ENCODE data around the gene ECT2.
"Not testable (repeated sequence)": the region's sequence is repeated elsewhere in the genome, so short reads cannot be mapped to it uniquely, and the experiment has no call there.

ECT2 gene

DNA sequence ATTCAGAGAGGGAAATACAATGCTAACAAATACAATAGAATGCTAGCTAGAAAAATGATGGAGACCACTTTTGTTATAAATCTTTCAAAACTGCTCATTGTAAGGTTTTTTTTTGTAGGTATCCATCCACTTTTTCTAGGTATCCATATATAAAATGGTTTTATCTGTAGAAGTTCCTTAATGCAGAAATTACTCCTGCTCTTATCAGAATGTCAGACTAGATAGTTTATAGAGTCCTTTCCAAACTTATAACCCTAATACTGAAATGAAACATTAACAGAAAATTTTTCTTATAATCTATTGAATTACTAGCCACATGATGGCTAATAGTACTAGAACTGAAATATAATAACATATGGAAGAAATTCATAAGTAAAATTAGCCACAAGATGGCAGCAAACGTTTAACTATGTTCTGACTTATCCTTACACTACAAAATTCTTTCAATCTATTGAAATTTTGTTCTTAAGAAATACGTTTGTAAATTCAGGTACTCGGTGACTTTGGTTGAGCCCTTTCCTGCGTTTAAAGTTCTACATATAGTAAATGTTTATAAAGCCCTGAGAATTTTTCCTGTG, 58.5 kb downstream of the ECT2 start:
- H3K4me3 ChIP-seq (ENCODE audit: low read length): no peak overlapping the region
- no peaks in the 10 kb centered on the region for H3K4me1 ChIP-seq (ENCODE audit: control insufficient read depth, insufficient read depth, low read length)
- no peak overlapping the region for H3K27ac ChIP-seq (ENCODE audit: low read length)
- no peak for DNase-seq (ENCODE audit: low read depth, low spot score)
- no peaks in the 10 kb centered on the region for H3K9me3 ChIP-seq (ENCODE audit: control insufficient read depth, insufficient read depth, low read length)
- H3K36me3 ChIP-seq (ENCODE audit: control insufficient read depth, insufficient read depth, low read length): peaks cover 6% of the 10 kb centered on the region; the same call in 1 of the 2 replicates
- no CpG with 5 or more reads among the region's 4 CpGs for WGBS (ENCODE audit: insufficient coverage, insufficient read length)
- H3K27me3 ChIP-seq (ENCODE audit: control insufficient read depth, insufficient read depth, low read length): no peaks in the 10 kb centered on the region

DNA sequence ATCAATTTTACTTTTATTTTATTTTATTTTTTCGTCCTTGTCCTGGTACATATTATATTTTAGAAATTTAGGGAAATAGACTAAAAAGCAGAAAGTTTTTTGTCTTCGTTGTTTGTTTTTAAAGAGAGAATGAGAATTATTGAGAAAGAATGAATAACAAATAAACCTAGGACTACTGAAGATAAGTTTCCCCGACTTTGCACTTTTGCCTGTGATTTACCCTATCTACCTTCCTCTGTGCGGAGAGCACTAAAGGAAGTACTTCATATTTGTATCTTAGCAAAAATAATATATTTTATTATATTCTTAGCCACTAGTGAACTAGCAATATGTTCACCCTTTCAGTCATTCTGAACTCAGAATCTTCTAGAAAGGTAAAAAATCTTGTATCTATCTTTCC, 60.6 kb downstream of the ECT2 start:
- WGBS (ENCODE audit: insufficient coverage, insufficient read length): 100% methylated on average over 1 of the region's 4 CpGs

DNA sequence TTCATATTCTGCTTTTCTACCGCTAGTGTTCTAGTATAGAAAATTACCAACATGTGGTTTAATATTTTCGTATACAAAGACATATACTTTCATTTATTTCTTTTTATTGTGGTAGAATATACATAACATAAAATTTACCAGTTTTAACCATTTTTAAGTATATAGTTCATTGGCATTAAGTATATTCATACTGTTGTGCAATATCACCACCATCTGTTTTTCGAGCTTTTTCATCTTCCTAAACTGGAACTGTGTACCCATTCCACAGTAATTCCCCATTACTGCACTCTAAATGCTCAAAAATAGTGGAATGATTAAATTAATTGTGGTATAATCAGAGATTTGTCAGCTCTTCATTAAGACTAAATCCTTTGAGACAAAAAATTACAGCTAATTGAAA, 62.9 kb downstream of the ECT2 start:
- H3K36me3 ChIP-seq (ENCODE audit: control insufficient read depth, insufficient read depth, low read length): peaks cover 2% of the 10 kb centered on the region; the same call in 1 of the 2 replicates
- DNase-seq (ENCODE audit: low read depth, low spot score): no peak
- no CpG with 5 or more reads among the region's 3 CpGs for WGBS (ENCODE audit: insufficient coverage, insufficient read length)

More for the DNA sequence above, 60.6 kb downstream of the ECT2 start:
- Histone ChIP-seq H3K27me3 (ENCODE audit: control insufficient read depth, insufficient read depth, low read length) (no peaks in the 10 kb centered on the region), H3K4me3 (ENCODE audit: low read length) (no peak overlapping the region), H3K27ac (ENCODE audit: low read length) (no peak overlapping the region), H3K9me3 (ENCODE audit: control insufficient read depth, insufficient read depth, low read length) (no peaks in the 10 kb centered on the region), H3K36me3 (ENCODE audit: control insufficient read depth, insufficient read depth, low read length) (peaks cover 6% of the 10 kb centered on the region; the same call in 1 of the 2 replicates), H3K4me1 (ENCODE audit: control insufficient read depth, insufficient read depth, low read length) (no peaks in the 10 kb centered on the region)
- DNase-seq (ENCODE audit: low read depth, low spot score): no peak

DNA sequence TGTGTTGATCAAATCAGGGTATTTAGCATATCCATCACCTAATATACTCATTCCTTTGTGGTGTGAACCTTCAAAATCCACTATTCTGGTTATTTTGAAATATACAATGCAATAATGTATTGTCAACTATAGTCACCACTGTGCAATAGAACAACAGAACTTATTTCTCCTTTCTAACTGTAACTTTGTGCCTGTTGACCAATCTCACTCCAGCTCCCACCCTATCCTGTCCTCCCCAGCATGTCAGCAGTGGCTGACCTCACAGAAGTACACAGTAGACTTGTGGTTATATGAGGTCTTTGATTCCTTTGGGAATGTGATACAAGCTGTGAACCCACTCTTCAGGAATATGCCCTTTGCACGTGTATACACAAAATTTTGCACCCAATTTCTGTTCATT, 64.2 kb downstream of the ECT2 start:
- no peaks in the 10 kb centered on the region for H3K9me3 ChIP-seq (ENCODE audit: control insufficient read depth, insufficient read depth, low read length)
- no peak overlapping the region for H3K4me3 ChIP-seq (ENCODE audit: low read length)
- peaks cover 2% of the 10 kb centered on the region; the same call in 1 of the 2 replicates for H3K36me3 ChIP-seq (ENCODE audit: control insufficient read depth, insufficient read depth, low read length)
- H3K4me1 ChIP-seq (ENCODE audit: control insufficient read depth, insufficient read depth, low read length): no peaks in the 10 kb centered on the region
- no CpG with 5 or more reads among the region's 1 CpG for WGBS (ENCODE audit: insufficient coverage, insufficient read length)
- no peaks in the 10 kb centered on the region for H3K27me3 ChIP-seq (ENCODE audit: control insufficient read depth, insufficient read depth, low read length)
- no peak overlapping the region for H3K27ac ChIP-seq (ENCODE audit: low read length)
- no peak for DNase-seq (ENCODE audit: low read depth, low spot score)

More for the DNA sequence above, 62.9 kb downstream of the ECT2 start:
- H3K4me1 ChIP-seq (ENCODE audit: control insufficient read depth, insufficient read depth, low read length): no peaks in the 10 kb centered on the region
- H3K27me3 ChIP-seq (ENCODE audit: control insufficient read depth, insufficient read depth, low read length): no peaks in the 10 kb centered on the region
- no peaks in the 10 kb centered on the region for H3K9me3 ChIP-seq (ENCODE audit: control insufficient read depth, insufficient read depth, low read length)
- no peak overlapping the region for H3K4me3 ChIP-seq (ENCODE audit: low read length)
- no peak overlapping the region for H3K27ac ChIP-seq (ENCODE audit: low read length)

DNA sequence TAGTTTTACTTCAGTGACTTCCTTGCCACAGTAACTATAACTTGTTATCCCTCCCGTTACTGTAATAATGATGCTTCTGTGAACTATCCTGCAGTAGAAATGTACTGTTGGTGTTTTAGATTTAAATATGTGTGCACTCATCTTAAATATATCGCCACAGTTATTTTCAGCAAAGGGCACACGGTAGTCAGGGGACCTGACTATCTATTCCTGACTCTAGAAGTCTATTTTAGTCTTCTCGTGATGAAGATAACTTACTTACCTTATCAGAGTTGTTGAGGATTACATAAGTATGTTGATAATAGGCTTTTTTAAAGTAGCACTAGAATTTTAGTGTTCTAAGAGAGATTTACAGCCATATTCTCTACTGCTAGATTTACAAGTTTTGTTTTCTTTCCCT, 65.3 kb downstream of the ECT2 start:
- WGBS (ENCODE audit: insufficient coverage, insufficient read length): no CpG with 5 or more reads among the region's 4 CpGs
- Histone ChIP-seq H3K36me3 (ENCODE audit: control insufficient read depth, insufficient read depth, low read length) (peaks cover 2% of the 10 kb centered on the region; the same call in 1 of the 2 replicates), H3K4me3 (ENCODE audit: low read length) (no peak overlapping the region), H3K27ac (ENCODE audit: low read length) (no peak overlapping the region), H3K27me3 (ENCODE audit: control insufficient read depth, insufficient read depth, low read length) (no peaks in the 10 kb centered on the region), H3K4me1 (ENCODE audit: control insufficient read depth, insufficient read depth, low read length) (no peaks in the 10 kb centered on the region), H3K9me3 (ENCODE audit: control insufficient read depth, insufficient read depth, low read length) (no peaks in the 10 kb centered on the region)
- no peak for DNase-seq (ENCODE audit: low read depth, low spot score)

DNA sequence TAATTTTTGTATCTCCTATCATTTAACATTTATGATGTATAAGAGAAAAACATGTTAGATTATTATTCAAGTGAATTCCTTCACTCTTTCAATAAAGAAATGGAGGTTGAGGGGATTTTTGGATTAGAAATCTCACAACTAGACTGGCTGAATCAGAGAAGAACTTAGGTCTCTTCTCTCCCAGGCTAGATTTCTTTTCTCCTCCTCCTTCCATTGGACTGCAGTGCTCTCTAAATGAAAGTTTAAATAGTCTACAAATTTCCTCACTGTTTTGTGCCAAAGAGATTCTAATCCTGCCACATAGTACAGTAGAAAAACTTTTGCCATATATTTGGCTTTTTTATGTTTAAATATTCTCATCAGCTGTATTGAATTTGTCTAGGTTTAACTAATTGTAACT, 65.8 kb downstream of the ECT2 start:
- H3K27ac ChIP-seq (ENCODE audit: low read length): no peak overlapping the region
- no peak for DNase-seq (ENCODE audit: low read depth, low spot score)
- no peak overlapping the region for H3K4me3 ChIP-seq (ENCODE audit: low read length)
- H3K4me1 ChIP-seq (ENCODE audit: control insufficient read depth, insufficient read depth, low read length): no peaks in the 10 kb centered on the region
- peaks cover 2% of the 10 kb centered on the region; the same call in 1 of the 2 replicates for H3K36me3 ChIP-seq (ENCODE audit: control insufficient read depth, insufficient read depth, low read length)
- H3K27me3 ChIP-seq (ENCODE audit: control insufficient read depth, insufficient read depth, low read length): no peaks in the 10 kb centered on the region
- no peaks in the 10 kb centered on the region for H3K9me3 ChIP-seq (ENCODE audit: control insufficient read depth, insufficient read depth, low read length)

DNA sequence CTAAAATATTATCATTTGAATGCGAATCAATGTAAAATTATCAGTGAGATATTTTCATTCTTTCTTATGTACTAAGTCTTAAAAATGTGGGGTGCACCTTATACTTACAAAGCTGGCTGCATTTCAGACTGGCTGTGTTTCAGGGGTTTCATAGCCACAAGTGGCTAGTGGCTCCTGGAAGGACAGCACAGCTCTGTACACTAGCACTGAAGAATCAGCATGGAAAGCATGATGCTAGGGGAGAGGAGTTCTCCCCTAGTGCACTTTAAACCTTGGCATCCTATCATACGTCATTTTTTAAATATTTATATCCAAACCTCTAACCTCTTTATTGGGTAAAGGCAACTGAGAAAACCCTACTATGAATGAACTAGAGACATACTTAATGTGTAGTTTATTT, 66.4 kb downstream of the ECT2 start:
- DNase-seq (ENCODE audit: low read depth, low spot score): no peak
- no peak overlapping the region for H3K4me3 ChIP-seq (ENCODE audit: low read length)
- H3K27ac ChIP-seq (ENCODE audit: low read length): no peak overlapping the region
- whole genome bisulfite sequencing (ENCODE audit: insufficient coverage, insufficient read length): no CpG with 5 or more reads among the region's 2 CpGs
- H3K4me1 ChIP-seq (ENCODE audit: control insufficient read depth, insufficient read depth, low read length): no peaks in the 10 kb centered on the region
- no peaks in the 10 kb centered on the region for H3K9me3 ChIP-seq (ENCODE audit: control insufficient read depth, insufficient read depth, low read length)
- peaks cover 2% of the 10 kb centered on the region; the same call in 1 of the 2 replicates for H3K36me3 ChIP-seq (ENCODE audit: control insufficient read depth, insufficient read depth, low read length)
- H3K27me3 ChIP-seq (ENCODE audit: control insufficient read depth, insufficient read depth, low read length): no peaks in the 10 kb centered on the region

DNA sequence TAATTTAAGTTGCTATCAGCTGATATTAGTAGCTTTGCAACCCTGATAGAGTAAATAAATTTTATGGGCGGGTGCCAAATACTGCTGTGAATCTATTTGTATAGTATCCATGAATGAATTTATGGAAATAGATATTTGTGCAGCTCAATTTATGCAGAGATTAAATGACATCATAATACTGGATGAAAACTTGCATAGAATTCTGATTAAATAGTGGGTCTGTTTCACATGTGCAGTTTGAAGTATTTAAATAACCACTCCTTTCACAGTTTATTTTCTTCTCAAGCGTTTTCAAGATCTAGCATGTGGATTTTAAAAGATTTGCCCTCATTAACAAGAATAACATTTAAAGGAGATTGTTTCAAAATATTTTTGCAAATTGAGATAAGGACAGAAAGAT, 70.0 kb downstream of the ECT2 start:
- WGBS (ENCODE audit: insufficient coverage, insufficient read length): no CpG with 5 or more reads among the region's 2 CpGs
- H3K4me1 ChIP-seq (ENCODE audit: control insufficient read depth, insufficient read depth, low read length): no peaks in the 10 kb centered on the region
- no peaks in the 10 kb centered on the region for H3K27me3 ChIP-seq (ENCODE audit: control insufficient read depth, insufficient read depth, low read length)
- H3K9me3 ChIP-seq (ENCODE audit: control insufficient read depth, insufficient read depth, low read length): no peaks in the 10 kb centered on the region
- no peak for DNase-seq (ENCODE audit: low read depth, low spot score)
- no peak overlapping the region for H3K4me3 ChIP-seq (ENCODE audit: low read length)
- H3K36me3 ChIP-seq (ENCODE audit: control insufficient read depth, insufficient read depth, low read length): peaks cover 2% of the 10 kb centered on the region; the same call in 1 of the 2 replicates
- H3K27ac ChIP-seq (ENCODE audit: low read length): no peak overlapping the region

DNA sequence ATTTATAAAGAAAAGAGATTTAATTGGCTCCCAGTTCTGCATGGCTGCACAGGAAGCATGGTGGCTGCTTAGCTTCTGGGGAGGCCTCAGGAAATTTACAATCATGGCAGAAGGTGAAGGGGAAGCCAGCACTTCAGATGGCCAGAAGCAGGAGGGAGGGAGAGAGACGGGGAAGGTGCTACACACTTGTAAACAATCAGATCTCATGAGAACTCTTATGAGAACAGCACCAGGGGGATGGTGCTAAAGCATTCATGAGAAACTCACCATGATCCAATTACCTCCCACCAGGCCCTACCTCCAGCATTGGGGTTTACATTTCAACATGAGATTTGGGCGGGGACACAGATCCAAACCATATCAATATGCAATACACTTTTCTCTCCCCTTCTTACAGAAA, 73.7 kb downstream of the ECT2 start:
- no peaks in the 10 kb centered on the region for H3K27me3 ChIP-seq (ENCODE audit: control insufficient read depth, insufficient read depth, low read length)
- no peaks in the 10 kb centered on the region; the same call in 1 of the 2 replicates for H3K9me3 ChIP-seq (ENCODE audit: control insufficient read depth, insufficient read depth, low read length)
- no CpG with 5 or more reads among the region's 2 CpGs for WGBS (ENCODE audit: insufficient coverage, insufficient read length)
- H3K36me3 ChIP-seq (ENCODE audit: control insufficient read depth, insufficient read depth, low read length): no peaks in the 10 kb centered on the region
- H3K4me3 ChIP-seq (ENCODE audit: low read length): no peak overlapping the region
- H3K27ac ChIP-seq (ENCODE audit: low read length): no peak overlapping the region
- no peaks in the 10 kb centered on the region for H3K4me1 ChIP-seq (ENCODE audit: control insufficient read depth, insufficient read depth, low read length)
- no peak for DNase-seq (ENCODE audit: low read depth, low spot score)

DNA sequence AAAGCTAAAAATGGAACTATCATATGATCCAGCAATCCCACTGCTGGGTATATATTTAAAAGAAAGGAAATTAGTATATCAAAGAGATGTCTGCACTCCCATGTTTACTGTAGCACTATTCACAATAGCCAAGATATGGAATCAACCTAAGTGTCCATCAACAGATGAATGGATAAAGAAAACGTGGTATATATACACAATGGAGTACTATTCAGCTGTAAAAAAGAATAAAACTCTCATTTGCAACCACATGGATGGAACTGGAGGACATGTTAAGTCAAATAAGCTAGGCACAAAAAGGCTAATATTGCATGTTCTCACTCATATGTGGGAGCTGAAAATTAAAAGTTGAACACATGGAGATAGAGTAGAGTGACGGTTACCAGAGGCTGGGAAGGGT, 76.7 kb downstream of the ECT2 start:
- not testable (repeated sequence) for H3K9me3 ChIP-seq (ENCODE audit: control insufficient read depth, insufficient read depth, low read length); H3K4me3 ChIP-seq (ENCODE audit: low read length); H3K36me3 ChIP-seq (ENCODE audit: control insufficient read depth, insufficient read depth, low read length); H3K27ac ChIP-seq (ENCODE audit: low read length); DNase-seq (ENCODE audit: low read depth, low spot score); H3K27me3 ChIP-seq (ENCODE audit: control insufficient read depth, insufficient read depth, low read length); H3K4me1 ChIP-seq (ENCODE audit: control insufficient read depth, insufficient read depth, low read length)
- no CpG with 5 or more reads among the region's 2 CpGs for WGBS (ENCODE audit: insufficient coverage, insufficient read length)

DNA sequence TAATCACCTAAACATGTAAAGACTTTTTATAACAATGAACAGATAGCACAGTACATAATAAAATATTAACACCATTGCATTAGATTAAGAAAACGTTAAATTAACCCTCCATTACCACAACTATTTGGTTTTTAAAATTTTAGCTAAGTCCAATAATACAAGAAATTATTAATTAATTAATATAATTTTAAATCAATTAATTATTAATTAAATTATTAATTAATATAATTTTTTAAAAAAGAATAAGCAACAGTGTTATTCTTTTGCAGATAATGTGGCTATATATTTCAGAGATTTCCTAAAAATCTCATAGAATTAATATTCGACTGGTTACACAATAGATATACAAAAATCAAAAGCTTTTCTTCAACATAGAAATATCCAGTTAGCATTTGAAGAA, 82.5 kb downstream of the ECT2 start:
- DNase-seq (ENCODE audit: low read depth, low spot score): no peak
- H3K36me3 ChIP-seq (ENCODE audit: control insufficient read depth, insufficient read depth, low read length): no peaks in the 10 kb centered on the region
- H3K4me3 ChIP-seq (ENCODE audit: low read length): no peak overlapping the region
- no peaks in the 10 kb centered on the region for H3K4me1 ChIP-seq (ENCODE audit: control insufficient read depth, insufficient read depth, low read length)
- no peaks in the 10 kb centered on the region for H3K27me3 ChIP-seq (ENCODE audit: control insufficient read depth, insufficient read depth, low read length)
- no peaks in the 10 kb centered on the region for H3K9me3 ChIP-seq (ENCODE audit: control insufficient read depth, insufficient read depth, low read length)
- no peak overlapping the region for H3K27ac ChIP-seq (ENCODE audit: low read length)
- WGBS (ENCODE audit: insufficient coverage, insufficient read length): no CpG with 5 or more reads among the region's 2 CpGs
